GM19238 (cell line): Measurements from ENCODE around the gene CNTNAP5.

Experiments
- DNase-seq: peaks from one replicate; pipeline ENCODE4 v3.0.0; 2011; ENCODE audit warnings: low spot score; ENCODE audit not compliant: insufficient read length

Gene CNTNAP5

GRCh38 chr2:124540805-124541204, 515.7 kb downstream of the CNTNAP5 start:
- DNase-seq = no peak

- DNase-seq = no peak
These were observed 518.0 kb downstream of the CNTNAP5 start for GRCh38 chr2:124542932-124543640.

- no peak for DNase-seq
These were observed 522.6 kb downstream of the CNTNAP5 start for GRCh38 chr2:124547700-124548099.

GRCh38 chr2:124558277-124558905, 533.3 kb downstream of the CNTNAP5 start:
- DNase-seq = no peak

- no peak for DNase-seq
These were observed 534.1 kb downstream of the CNTNAP5 start for GRCh38 chr2:124559236-124559635.

- no peak for DNase-seq
These were observed 535.6 kb downstream of the CNTNAP5 start for GRCh38 chr2:124560592-124561112.

- DNase-seq = no peak
These were observed 536.4 kb downstream of the CNTNAP5 start for GRCh38 chr2:124561486-124561885.

GRCh38 chr2:124563426-124563825, 538.3 kb downstream of the CNTNAP5 start:
- DNase-seq = no peak

GRCh38 chr2:124566518-124566970, 541.5 kb downstream of the CNTNAP5 start:
- no peak for DNase-seq

- no peak for DNase-seq
These were observed 545.8 kb downstream of the CNTNAP5 start for GRCh38 chr2:124570872-124571271.

- no peak for DNase-seq
These were observed 546.7 kb downstream of the CNTNAP5 start for GRCh38 chr2:124571836-124572235.

- no peak for DNase-seq
These were observed 548.0 kb downstream of the CNTNAP5 start for GRCh38 chr2:124572934-124573634.

- no peak for DNase-seq
These were observed 550.4 kb downstream of the CNTNAP5 start for GRCh38 chr2:124575497-124575896.

- no peak for DNase-seq
These were observed 555.2 kb downstream of the CNTNAP5 start for GRCh38 chr2:124580263-124580662.

- no peak for DNase-seq
These were observed 557.3 kb downstream of the CNTNAP5 start for GRCh38 chr2:124582387-124582786.

GRCh38 chr2:124584615-124585014, 559.5 kb downstream of the CNTNAP5 start:
- DNase-seq = no peak

- no peak for DNase-seq
These were observed 560.2 kb downstream of the CNTNAP5 start for GRCh38 chr2:124585277-124585676.

GRCh38 chr2:124586210-124586609, 561.1 kb downstream of the CNTNAP5 start:
- DNase-seq = no peak

GRCh38 chr2:124586835-124587234, 561.7 kb downstream of the CNTNAP5 start:
- DNase-seq = no peak

GRCh38 chr2:124589971-124590370, 564.9 kb downstream of the CNTNAP5 start:
- DNase-seq = no peak

GRCh38 chr2:124602759-124603158, 577.7 kb downstream of the CNTNAP5 start:
- DNase-seq = no peak

- DNase-seq = no peak
These were observed 579.9 kb downstream of the CNTNAP5 start for GRCh38 chr2:124604940-124605339.
